T-cell (primary cell): ENCODE measurements around the gene ITIH6. TPM values are rescaled to one million over a fixed set of nuclear protein-coding genes. Genes with fewer than 3 reads are reported as not detected.
A peak's percentile ranks its signal among the peaks of the same experiment; 100 is the strongest.
"Not testable (repeated sequence)": the region's sequence is repeated elsewhere in the genome, so short reads cannot be mapped to it uniquely, and the experiment has no call there.

Experiments used
- ATAC-seq, 4 experiments: fragments of 200-7000 bp in 3 of 4; fragments of 150-1000 bp in 1 of 4; cut with Tn5 transposase; replicated peaks in 1 of 4; 1 replicate in 3 of 4; 2 replicates in 1 of 4; pipeline ENCODE4 v1.10.0; 2021; ENCODE audit warnings: moderate library complexity in 3 of 4, mild to moderate bottlenecking in 2 of 4, moderate number of reproducible peaks in 1 of 4
- CTCF ChIA-PET, 2 donors: fragments of 300-600 bp; sonication (Branson Sonifier 250); formaldehyde crosslinking; loops; one replicate each; lab custom pipeline; 2022; ENCODE audit warnings: antibody characterized with exemption in 2 of 2; lab: Charles Lee
- POLR2A ChIA-PET, 2 donors: fragments of 300-600 bp; sonication (Branson Sonifier 250); formaldehyde crosslinking; loops; one replicate each; lab custom pipeline; 2022; ENCODE audit warnings: antibody characterized with exemption in 2 of 2; lab: Charles Lee
- DNase-seq, 35 experiments: peaks; one replicate each; pipeline versions ENCODE4 v3.0.0 to v3.0.0-alpha.2; 2013 to 2023
- H3K27ac ChIP-seq: one replicate; pipeline ENCODE4 v1.5.1; 2013; ENCODE audit warnings: low read length
- H3K27me3 ChIP-seq, 2 experiments: replicated peaks in 1 of 2; 1 replicate in 1 of 2; 2 replicates in 1 of 2; pipeline versions ENCODE4 v1.6.1 to v1.7.0; 2013; ENCODE audit warnings: low read length in 1 of 2, mixed read lengths in 1 of 2; ENCODE audit not compliant: control insufficient read depth in 2 of 2, insufficient read depth in 2 of 2; ENCODE audit errors: extremely low read depth in 1 of 2
- H3K36me3 ChIP-seq, 2 donors: 1 replicate in 1 of 2; 2 replicates in 1 of 2; pipeline versions ENCODE4 v1.6.1 to v1.7.0; 2013; ENCODE audit warnings: low read length in 1 of 2; ENCODE audit not compliant: control insufficient read depth in 2 of 2, insufficient read depth in 1 of 2; ENCODE audit errors: extremely low read depth in 1 of 2
- H3K4me1 ChIP-seq, 2 experiments: 1 replicate in 1 of 2; 2 replicates in 1 of 2; pipeline versions ENCODE4 v1.6.1 to v1.7.0; 2013; ENCODE audit warnings: low read length in 2 of 2, mixed read lengths in 1 of 2; ENCODE audit not compliant: insufficient read depth in 2 of 2, control insufficient read depth in 1 of 2; ENCODE audit errors: extremely low read depth in 1 of 2
- H3K4me3 ChIP-seq, 2 donors: 1 replicate in 1 of 2; 2 replicates in 1 of 2; pipeline versions ENCODE4 v1.5.1 to v1.7.0; 2013; ENCODE audit warnings: mild to moderate bottlenecking in 2 of 2, low read length in 1 of 2, moderate library complexity in 1 of 2; ENCODE audit not compliant: control insufficient read depth in 1 of 2; ENCODE audit errors: extremely low read depth in 1 of 2
- H3K9me3 ChIP-seq: 2 replicates; pipeline ENCODE4 v1.7.0; 2013
- H3K27ac Mint-ChIP-seq, 2 donors: one replicate each; pipeline ENCODE4 v1.8.0; 2020 to 2021; ENCODE audit warnings: mild to moderate bottlenecking in 2 of 2, mixed read lengths in 2 of 2
- H3K27me3 Mint-ChIP-seq, 2 donors: one replicate each; pipeline ENCODE4 v1.8.0; 2021 to 2022; ENCODE audit warnings: mixed read lengths in 2 of 2
- H3K36me3 Mint-ChIP-seq: one replicate; pipeline ENCODE4 v1.8.0; 2021; ENCODE audit warnings: mixed read lengths
- H3K4me1 Mint-ChIP-seq, 3 donors: one replicate each; pipeline ENCODE4 v1.8.0; 2020 to 2022; ENCODE audit warnings: mixed read lengths in 3 of 3, mild to moderate bottlenecking in 1 of 3
- H3K4me3 Mint-ChIP-seq, 3 donors: one replicate each; pipeline ENCODE4 v1.8.0; 2020 to 2022; ENCODE audit warnings: mild to moderate bottlenecking in 3 of 3, mixed read lengths in 3 of 3, moderate library complexity in 3 of 3
- H3K9me3 Mint-ChIP-seq, 3 donors: one replicate each; pipeline ENCODE4 v1.8.0; 2020 to 2022; ENCODE audit warnings: mixed read lengths in 3 of 3
- WGBS: methylation state at CpG from one replicate; pipeline ENCODE4 v1.1.5; 2013; ENCODE audit warnings: missing lambda C conversion rate; ENCODE audit not compliant: insufficient coverage; 5-methylcytosine and 5-hydroxymethylcytosine counted together
- total RNA-seq, 35 experiments: library from RNA in 6 of 35; stranded (reverse) in 6 of 35; fragments of 120-200 nt in 1 of 35; gene quantifications; one replicate each; pipeline versions ENCODE4 v1.2.1 to v1.2.4 and lab custom pipeline; 2013 to 2026

ITIH6 gene
- total RNA-seq, 5 donors from 2014 or later (not counting 1 experiment from before 2014, with no cell fraction given), result not detected

GRCh38 chrX:54776061-54776460 is 22.0 kb downstream of the ITIH6 start:
- 100% methylated on average over 1 of the region's 6 CpGs for WGBS
- Histone ChIP-seq H3K27me3 (no peaks in the 10 kb centered on the region), H3K27ac (no peak overlapping the region), H3K9me3 (no peaks in the 10 kb centered on the region), H3K4me1 (peaks cover 3 to 16% of the 10 kb centered on the region in 2 experiments), H3K36me3 (no peaks in the 10 kb centered on the region), H3K4me3 (no peak overlapping the region)
- ATAC-seq (no peak), DNase-seq (no peak)
- Mint-ChIP-seq H3K4me1 (peaks cover 10 to 13% (median 10%) of the 10 kb centered on the region in 3 donors), H3K27ac (no peak overlapping the region), H3K4me3 (no peak overlapping the region), H3K36me3 (no peaks in the 10 kb centered on the region), H3K9me3 (peaks cover 0 to 3% (median 3%) of the 10 kb centered on the region in 3 donors), H3K27me3 (peaks cover 0 to 31% of the 10 kb centered on the region in 2 donors)
- POLR2A ChIA-PET, result no interaction called here
- CTCF ChIA-PET, result no interaction called here

GRCh38 chrX:54774391-54775094 is 23.5 kb downstream of the ITIH6 start:
- H3K27ac Mint-ChIP-seq, CTCF ChIA-PET, H3K4me3 ChIP-seq, H3K27ac ChIP-seq, H3K27me3 ChIP-seq, H3K4me3 Mint-ChIP-seq, H3K9me3 ChIP-seq, H3K36me3 Mint-ChIP-seq, DNase-seq, POLR2A ChIA-PET, H3K36me3 ChIP-seq, H3K9me3 Mint-ChIP-seq, ATAC-seq: not testable (repeated sequence)
- Mint-ChIP-seq H3K27me3 (peaks cover 2 to 36% of the 10 kb centered on the region in 2 donors), H3K4me1 (peaks cover 10 to 13% (median 10%) of the 10 kb centered on the region in 3 donors)
- peaks cover 3 to 16% of the 10 kb centered on the region in 2 experiments for H3K4me1 ChIP-seq
- WGBS, result 100% methylated on average over 1 of the region's 2 CpGs

GRCh38 chrX:54758114-54759055 is 39.7 kb downstream of the ITIH6 start:
- CTCF ChIA-PET, result no interaction called here
- no peak overlapping the region for H3K4me3 Mint-ChIP-seq

GRCh38 chrX:54754854-54755253 is 43.2 kb downstream of the ITIH6 start:
- Histone ChIP-seq H3K36me3 (no peaks in the 10 kb centered on the region), H3K4me1 (peaks cover 0 to 2% of the 10 kb centered on the region in 2 experiments), H3K4me3 (no peak overlapping the region), H3K27ac (no peak overlapping the region), H3K9me3 (no peaks in the 10 kb centered on the region), H3K27me3 (peaks cover 0 to 9% of the 10 kb centered on the region in 2 experiments)
- DNase-seq (no peak), ATAC-seq (no peak)
- no peaks in the 10 kb centered on the region for H3K4me1 Mint-ChIP-seq
- H3K9me3 Mint-ChIP-seq, result no peaks in the 10 kb centered on the region
- H3K36me3 Mint-ChIP-seq, result no peaks in the 10 kb centered on the region
- H3K27me3 Mint-ChIP-seq, result peaks cover 6 to 43% of the 10 kb centered on the region in 2 donors
- POLR2A ChIA-PET, result no interaction called here
- H3K4me3 Mint-ChIP-seq, result no peak overlapping the region
- H3K27ac Mint-ChIP-seq, result no peak overlapping the region
- CTCF ChIA-PET, result no interaction called here

More at GRCh38 chrX:54758114-54759055, 39.7 kb downstream of the ITIH6 start:
- ATAC-seq, result no peak
- Histone ChIP-seq H3K4me3 (no peak overlapping the region), H3K4me1 (no peaks in the 10 kb centered on the region), H3K9me3 (no peaks in the 10 kb centered on the region), H3K27me3 (peaks cover 0 to 4% of the 10 kb centered on the region in 2 experiments), H3K36me3 (no peaks in the 10 kb centered on the region), H3K27ac (no peak overlapping the region)
- Mint-ChIP-seq H3K27me3 (peaks cover 2 to 38% of the 10 kb centered on the region in 2 donors), H3K9me3 (peaks cover 0 to 5% (median 4%) of the 10 kb centered on the region in 3 donors), H3K36me3 (no peaks in the 10 kb centered on the region), H3K4me1 (no peaks in the 10 kb centered on the region), H3K27ac (no peak overlapping the region)
- 81% methylated on average over 10 of the region's 21 CpGs for WGBS
- POLR2A ChIA-PET, result no interaction called here
- DNase-seq, result no peak

GRCh38 chrX:54748626-54749025 is 49.4 kb downstream of the ITIH6 start:
- H3K9me3 ChIP-seq, result no peaks in the 10 kb centered on the region
- Mint-ChIP-seq H3K27ac (no peak overlapping the region), H3K4me1 (no peaks in the 10 kb centered on the region), H3K36me3 (no peaks in the 10 kb centered on the region), H3K9me3 (no peaks in the 10 kb centered on the region), H3K27me3 (peaks cover 9 to 13% of the 10 kb centered on the region in 2 donors), H3K4me3 (no peak overlapping the region)
- DNase-seq (no peak), ATAC-seq (no peak)
- WGBS, result no CpG with 5 or more reads among the region's 1 CpG
- peaks cover 0 to 5% of the 10 kb centered on the region in 2 experiments for H3K27me3 ChIP-seq
- no peak overlapping the region for H3K27ac ChIP-seq
- no peak overlapping the region for H3K4me3 ChIP-seq
- H3K36me3 ChIP-seq, result no peaks in the 10 kb centered on the region
- peaks cover 2% of the 10 kb centered on the region in 2 experiments for H3K4me1 ChIP-seq
- ChIA-PET POLR2A (no interaction called here), CTCF (no interaction called here)

GRCh38 chrX:54747733-54748393 is 50.2 kb downstream of the ITIH6 start:
- Mint-ChIP-seq H3K36me3 (no peaks in the 10 kb centered on the region), H3K9me3 (no peaks in the 10 kb centered on the region), H3K27me3 (peaks cover 6 to 8% of the 10 kb centered on the region in 2 donors), H3K4me1 (no peaks in the 10 kb centered on the region), H3K4me3 (no peak overlapping the region), H3K27ac (no peak overlapping the region)
- no peaks in the 10 kb centered on the region for H3K9me3 ChIP-seq
- ATAC-seq (peak in 3 of 4 experiments; percentile 24 to 40 (median 27)), DNase-seq (peak in 1 of 35 experiments; percentile 1)
- POLR2A ChIA-PET, result no interaction called here
- H3K4me1 ChIP-seq, result peaks cover 2% of the 10 kb centered on the region in 2 experiments
- no CpG with 5 or more reads among the region's 3 CpGs for WGBS
- H3K27ac ChIP-seq, result no peak overlapping the region
- peaks cover 0 to 5% of the 10 kb centered on the region in 2 experiments for H3K27me3 ChIP-seq
- H3K4me3 ChIP-seq, result no peak overlapping the region
- H3K36me3 ChIP-seq, result no peaks in the 10 kb centered on the region
- CTCF ChIA-PET, result no interaction called here
